HG03565 (cell line): ENCODE data around the gene TAF6.
A peak's percentile ranks its signal among the peaks of the same experiment; 100 is the strongest.
"Not testable (repeated sequence)": the region's sequence is repeated elsewhere in the genome, so short reads cannot be mapped to it uniquely, and the experiment has no call there.

Experiments used
- ATAC-seq: cut with Tn5 transposase; IDR thresholded peaks from one replicate; pipeline ENCODE4 v1.9.1; 2021; ENCODE audit warnings: mild to moderate bottlenecking, moderate library complexity; ENCODE audit not compliant: unreplicated experiment

Gene TAF6

GRCh38 chr7:100152937-100153666 is 33.9 kb upstream of the TAF6 start:
- ATAC-seq: no peak

- no peak for ATAC-seq
These were observed 33.2 kb upstream of the TAF6 start for GRCh38 chr7:100152404-100152803.

GRCh38 chr7:100148559-100149328 is 29.6 kb upstream of the TAF6 start, which contains the start of gene LAMTOR4:
TSS of gene LAMTOR4 (plus strand) at chr7:100148918. CDS start at chr7:100148973, 55 bp downstream.
- ATAC-seq: peak; percentile 98

- ATAC-seq: no peak
These were observed 29.0 kb upstream of the TAF6 start for GRCh38 chr7:100148225-100148558.

- no peak for ATAC-seq
These were observed 28.1 kb upstream of the TAF6 start for GRCh38 chr7:100147278-100147677.

GRCh38 chr7:100146350-100146749 is 27.2 kb upstream of the TAF6 start:
- not testable (repeated sequence) for ATAC-seq

- no peak for ATAC-seq
These were observed 23.3 kb upstream of the TAF6 start for GRCh38 chr7:100142461-100142860.

- no peak for ATAC-seq
These were observed 22.4 kb upstream of the TAF6 start for GRCh38 chr7:100141555-100141949.

GRCh38 chr7:100137851-100138760 is 18.9 kb upstream of the TAF6 start:
- ATAC-seq: no peak

- ATAC-seq: no peak
These were observed 13.6 kb upstream of the TAF6 start for GRCh38 chr7:100132697-100133151.

- no peak for ATAC-seq
These were observed 13.0 kb upstream of the TAF6 start for GRCh38 chr7:100132126-100132525.

GRCh38 chr7:100130608-100131453 is 11.7 kb upstream of the TAF6 start:
- no peak for ATAC-seq

GRCh38 chr7:100130220-100130607 is 11.1 kb upstream of the TAF6 start:
- ATAC-seq: not testable (repeated sequence)

- ATAC-seq: no peak
These were observed 9.4 kb upstream of the TAF6 start for GRCh38 chr7:100128637-100128963.

GRCh38 chr7:100127866-100128636 is 8.9 kb upstream of the TAF6 start:
- ATAC-seq: no peak

- ATAC-seq: peak; percentile 42
These were observed 8.0 kb upstream of the TAF6 start, which contains the start of gene MBLAC1 for GRCh38 chr7:100126931-100127865. TSS of gene MBLAC1 (plus strand) at chr7:100126967. CDS start at chr7:100127396, 429 bp downstream.

- ATAC-seq: peak; percentile 2
These were observed 7.2 kb upstream of the TAF6 start for GRCh38 chr7:100126239-100126930.
